GM12801 (cell line): Measurements from ENCODE around the gene LDLRAD4.

Source experiments
- CTCF ChIP-seq: IDR thresholded peaks from one replicate; pipeline ENCODE4 v1.5.1; 2011; ENCODE audit warnings: control low read depth; ENCODE audit not compliant: insufficient read length; ENCODE audit errors: extremely low read depth

LDLRAD4 gene

DNA sequence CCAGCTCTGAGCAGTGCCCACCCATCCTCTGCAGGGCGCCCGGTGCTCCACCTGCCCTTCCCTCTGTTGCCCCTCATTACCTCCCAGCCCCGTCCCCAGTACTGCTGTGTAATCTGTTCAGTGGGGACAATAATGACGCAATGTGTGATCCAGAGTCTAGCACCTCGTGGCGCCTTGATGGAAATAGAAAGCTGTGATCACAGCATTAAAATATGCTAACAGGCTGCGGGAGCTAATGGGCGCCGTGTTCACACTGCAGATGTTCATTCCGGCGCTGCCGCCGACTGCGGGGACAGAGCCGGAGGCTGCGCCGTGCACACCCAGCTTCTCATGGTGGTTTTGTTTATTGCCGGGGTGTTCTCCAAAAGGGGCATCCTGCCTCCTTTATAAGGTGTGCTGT is 235.2 kb downstream of the LDLRAD4 start:
- TF ChIP-seq CTCF = no peak

- TF ChIP-seq CTCF = no peak
Observed at GRCh38 chr18:13454363-13455150, 236.0 kb downstream of the LDLRAD4 start.

DNA sequence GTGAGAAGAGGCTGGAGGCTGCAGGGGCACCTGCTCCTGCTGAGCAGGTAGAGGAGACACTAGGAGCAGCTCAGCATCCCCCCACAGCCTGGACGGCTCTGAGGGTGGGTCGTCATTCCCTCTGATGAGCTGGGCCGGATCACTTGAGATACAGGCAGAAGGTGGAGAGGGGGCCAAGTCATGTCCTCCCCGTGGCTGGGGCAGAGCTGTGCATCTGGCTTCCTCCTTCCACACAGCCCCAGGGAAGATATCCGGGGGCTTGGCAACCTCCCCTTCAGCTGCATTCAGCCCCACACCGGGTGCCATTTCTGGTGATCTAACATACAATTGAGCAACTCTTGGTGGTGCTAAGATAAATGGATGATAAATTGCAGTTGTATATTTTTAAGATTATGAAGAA is 236.9 kb downstream of the LDLRAD4 start:
- no peak for TF ChIP-seq CTCF

DNA sequence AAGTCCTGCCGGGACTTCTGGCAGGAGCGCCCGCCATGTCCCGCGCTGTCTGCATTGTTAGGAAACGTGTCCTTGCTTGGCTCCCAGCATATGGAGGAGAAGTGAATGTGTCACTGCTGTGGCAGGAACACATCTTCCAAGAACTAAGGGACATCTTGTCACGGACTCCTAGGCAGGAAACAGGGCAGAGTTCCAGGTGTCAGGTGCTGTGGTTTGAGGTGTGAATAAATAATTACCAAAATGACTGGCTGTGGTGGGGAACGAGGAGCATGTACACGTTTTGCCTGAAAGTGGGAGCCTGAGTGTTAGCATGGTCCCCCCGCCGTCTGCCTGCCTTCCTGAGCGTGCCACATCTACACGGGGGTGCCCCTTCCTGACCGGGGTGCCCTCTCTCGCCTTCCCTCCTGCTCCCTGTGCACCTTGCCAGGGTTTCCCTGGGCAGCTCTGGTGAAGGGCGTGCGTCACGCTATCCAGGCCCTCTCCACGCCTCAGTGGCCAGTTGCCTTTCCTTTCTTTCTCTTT is 237.5 kb downstream of the LDLRAD4 start:
- no peak for TF ChIP-seq CTCF

- no peak for TF ChIP-seq CTCF
Observed at GRCh38 chr18:13456736-13457271, 238.2 kb downstream of the LDLRAD4 start.

- no peak for TF ChIP-seq CTCF
Observed at GRCh38 chr18:13457327-13457726, 238.8 kb downstream of the LDLRAD4 start.

DNA sequence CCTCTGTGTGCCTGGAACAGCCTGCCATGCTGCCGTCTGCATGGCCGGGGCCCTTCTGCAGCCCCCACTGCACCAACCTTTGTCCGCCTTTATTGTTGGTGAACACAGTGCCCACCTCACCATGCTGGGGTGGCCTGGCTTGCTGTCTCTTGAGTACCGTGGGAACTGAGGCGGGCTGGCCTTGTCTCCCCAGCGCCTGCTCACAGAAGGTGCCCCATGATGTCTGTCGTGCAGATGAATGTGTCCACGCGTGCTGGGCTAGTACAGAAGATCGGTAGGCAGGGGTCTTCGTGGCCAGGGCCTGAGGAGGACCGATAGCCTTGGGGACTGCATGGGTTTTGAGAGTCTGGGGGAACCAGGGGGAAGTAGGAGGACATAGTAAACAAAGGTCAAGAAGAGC is 242.4 kb downstream of the LDLRAD4 start:
- TF ChIP-seq CTCF = no peak
